NCI-H82 treated with DMSO at 0.1 percent for 48 hours (cell line): ENCODE measurements around the gene KCNJ6.
"Not testable (repeated sequence)": the region's sequence is repeated elsewhere in the genome, so short reads cannot be mapped to it uniquely, and the experiment has no call there.

Experiments
- DNase-seq: peaks from one replicate; lab custom pipeline; 2025; ENCODE audit not compliant: unreplicated experiment; lab: John Stamatoyannopoulos, UW

Gene KCNJ6

DNA sequence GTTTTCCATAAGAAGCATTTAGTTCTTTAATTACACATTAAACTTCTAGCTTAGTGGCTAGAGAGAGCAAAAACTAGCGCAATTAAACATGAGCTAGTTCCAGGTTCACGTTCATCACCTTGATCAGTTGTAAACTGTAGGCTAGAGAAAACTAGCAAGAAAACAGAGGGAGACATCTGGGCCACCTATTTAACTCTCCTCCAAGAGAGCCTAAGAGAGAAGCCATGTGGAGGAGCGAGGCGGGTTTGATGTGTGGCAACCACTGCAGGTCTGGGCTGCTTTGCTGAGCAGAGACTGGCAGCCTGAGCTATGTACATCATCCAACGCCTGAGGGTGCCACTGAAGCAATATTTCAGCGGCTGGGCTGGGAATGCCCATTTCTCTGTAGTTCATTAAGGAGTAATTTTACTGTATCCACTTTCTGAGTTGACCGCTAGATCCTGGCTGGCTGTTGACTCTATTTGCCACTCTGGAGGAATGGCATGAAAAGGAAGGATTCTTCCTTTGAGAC lies 296.7 kb downstream of the KCNJ6 start:
- DNase-seq = no peak

DNA sequence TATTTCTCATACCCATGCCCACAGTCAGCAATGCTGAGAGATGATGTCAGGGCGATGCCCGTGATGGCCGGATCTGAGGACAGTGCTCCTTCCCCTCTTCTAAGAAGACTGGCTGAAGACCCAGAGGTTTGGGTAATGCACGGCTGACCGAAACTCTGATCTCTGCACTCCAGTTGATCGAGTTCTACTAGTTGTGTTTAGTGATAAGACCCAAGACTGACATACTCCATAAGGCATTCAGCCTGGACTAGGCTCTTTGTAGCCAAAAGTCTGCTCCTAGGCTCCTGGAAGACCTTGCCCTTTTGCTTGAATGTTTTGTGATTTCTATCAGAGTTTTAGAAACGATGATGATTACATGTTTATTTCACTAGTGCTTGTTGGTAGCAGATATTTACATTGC lies 298.2 kb downstream of the KCNJ6 start:
- DNase-seq = no peak

DNA sequence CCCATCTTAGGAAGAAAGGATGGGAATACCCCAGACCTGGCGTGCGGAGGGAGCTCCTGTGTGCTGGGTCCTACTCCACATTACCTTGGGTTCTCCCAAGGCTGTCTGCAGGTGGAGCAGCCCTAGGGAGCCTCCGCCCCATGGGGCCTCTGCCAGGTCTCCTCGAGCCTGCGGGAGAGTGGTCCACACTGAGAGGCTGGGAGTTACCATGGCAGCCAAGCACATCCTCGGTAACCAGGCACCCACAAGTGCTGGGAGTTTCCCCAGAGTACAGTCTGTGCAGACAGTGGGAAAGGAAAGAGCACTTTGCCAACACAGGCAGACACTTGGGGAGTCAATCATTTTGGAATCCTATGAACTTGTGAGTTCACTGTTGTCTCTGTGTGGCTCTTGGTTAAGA lies 300.3 kb downstream of the KCNJ6 start:
- no peak for DNase-seq

DNA sequence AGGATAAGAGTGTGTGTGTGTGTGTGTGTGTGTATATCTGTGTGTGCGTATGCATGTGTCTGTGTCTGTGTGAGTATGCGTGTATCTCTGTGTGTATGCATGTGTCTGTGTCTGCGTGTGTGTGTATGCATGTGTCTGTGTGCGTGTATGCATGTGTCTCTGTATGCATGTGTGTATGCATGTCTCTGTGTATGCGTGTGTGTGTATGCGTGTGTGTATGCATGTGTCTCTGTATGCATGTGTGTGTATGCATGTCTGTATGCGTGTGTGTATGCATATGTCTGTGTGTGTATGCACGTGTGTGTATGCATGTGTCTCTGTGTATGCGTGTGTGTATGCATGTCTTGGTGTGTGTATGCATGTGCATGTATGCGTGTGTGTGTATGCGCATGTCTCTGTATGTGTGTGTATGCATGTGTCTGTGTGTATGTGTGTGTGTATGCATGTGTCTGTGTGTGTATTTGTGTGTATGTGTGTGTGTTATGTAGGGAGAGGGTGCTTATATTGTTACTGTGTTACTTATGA lies 301.8 kb downstream of the KCNJ6 start:
- DNase-seq = no peak

DNA sequence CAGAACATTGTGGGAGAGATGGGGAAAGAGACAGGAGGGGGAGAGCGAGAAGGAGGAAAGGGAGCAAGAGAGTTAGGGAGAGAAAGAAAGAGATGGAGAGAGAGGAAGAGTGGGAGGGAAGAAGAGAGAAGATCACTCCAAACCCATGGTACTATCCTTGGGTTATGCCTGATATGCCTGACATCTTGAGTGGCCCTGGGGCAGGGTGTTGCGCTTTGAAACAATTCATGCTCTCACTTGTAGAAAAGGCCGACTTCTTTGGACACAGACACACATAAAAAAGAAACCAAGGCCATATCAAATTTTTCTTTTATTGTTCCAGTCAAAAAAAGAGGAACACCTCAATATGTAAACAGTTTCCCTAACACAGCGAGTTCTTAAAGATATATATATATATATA lies 309.2 kb downstream of the KCNJ6 start:
- DNase-seq = no peak

DNA sequence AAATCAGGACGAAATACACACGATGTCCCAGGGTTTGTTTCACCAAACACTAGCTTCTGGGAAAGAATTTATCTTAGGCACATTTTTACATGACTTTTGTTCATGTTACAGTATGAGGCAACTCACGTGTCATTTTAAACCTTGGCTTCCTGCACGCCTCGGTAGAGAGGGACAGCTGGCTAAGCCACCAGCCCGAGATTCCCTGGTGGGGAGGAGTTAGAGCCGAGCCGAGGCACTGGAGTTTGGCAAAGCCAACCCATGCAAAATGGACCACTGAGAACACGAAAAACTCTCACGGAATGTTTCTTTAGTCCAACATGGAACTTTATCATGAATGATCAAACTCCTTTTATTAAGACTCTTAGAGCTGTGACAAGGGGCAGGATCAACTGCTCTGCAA lies 309.7 kb downstream of the KCNJ6 start:
- no peak for DNase-seq

DNA sequence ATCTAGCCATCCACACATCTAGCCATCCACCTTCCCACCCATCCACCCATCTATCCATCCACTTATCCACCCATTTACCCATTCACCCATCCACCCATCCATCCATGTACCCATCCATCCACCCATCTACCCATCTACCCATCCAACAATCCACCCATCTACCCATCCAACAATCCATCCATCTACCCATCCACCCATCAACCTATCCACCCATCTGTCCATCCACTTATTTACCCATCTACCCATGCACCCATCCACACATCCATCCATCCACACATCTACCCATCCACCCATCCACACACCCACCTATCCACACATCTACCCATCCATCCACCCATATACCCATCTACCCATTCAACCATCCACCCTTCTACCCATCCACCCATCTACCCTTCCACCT lies 311.3 kb downstream of the KCNJ6 start:
- DNase-seq = no peak

DNA sequence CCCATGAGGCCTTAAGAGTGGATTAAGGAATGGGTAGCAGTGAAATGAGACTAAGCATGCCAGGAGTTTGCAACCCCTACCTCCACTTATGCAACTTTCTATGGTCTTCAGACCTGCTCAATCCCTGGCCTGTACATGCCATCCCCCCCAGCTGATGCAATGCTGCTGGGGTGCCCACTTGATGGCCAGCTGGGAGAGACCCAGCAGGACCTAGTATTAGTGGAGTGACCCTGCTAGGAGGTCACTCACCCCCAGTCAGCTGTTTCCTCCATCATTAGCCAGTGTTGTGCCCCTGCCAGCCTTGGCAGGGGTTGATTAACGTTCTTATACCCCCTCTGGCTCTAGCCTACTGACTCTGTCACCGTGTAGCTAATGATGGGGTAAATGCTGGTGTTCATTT lies 313.1 kb downstream of the KCNJ6 start:
- no peak for DNase-seq

DNA sequence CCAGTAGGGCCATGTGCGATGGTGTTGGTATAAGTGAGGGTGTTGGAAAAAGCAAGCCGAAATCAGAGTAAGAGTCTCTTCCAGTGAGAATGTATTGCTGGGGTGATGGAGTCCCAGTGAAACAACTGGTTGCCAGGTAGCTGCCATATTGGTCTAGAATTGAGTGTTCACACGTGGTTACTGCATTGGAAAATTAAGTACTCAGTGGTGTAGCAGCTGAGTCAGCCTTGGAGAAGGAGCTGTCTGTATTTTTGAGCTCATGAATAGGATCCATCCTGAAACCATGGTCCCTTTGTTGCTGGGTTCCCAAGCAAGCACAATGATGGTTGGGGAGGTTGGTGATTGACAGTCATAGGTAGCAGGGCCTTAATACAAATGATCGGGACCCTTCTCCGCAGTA lies 314.3 kb downstream of the KCNJ6 start:
- DNase-seq = no peak

DNA sequence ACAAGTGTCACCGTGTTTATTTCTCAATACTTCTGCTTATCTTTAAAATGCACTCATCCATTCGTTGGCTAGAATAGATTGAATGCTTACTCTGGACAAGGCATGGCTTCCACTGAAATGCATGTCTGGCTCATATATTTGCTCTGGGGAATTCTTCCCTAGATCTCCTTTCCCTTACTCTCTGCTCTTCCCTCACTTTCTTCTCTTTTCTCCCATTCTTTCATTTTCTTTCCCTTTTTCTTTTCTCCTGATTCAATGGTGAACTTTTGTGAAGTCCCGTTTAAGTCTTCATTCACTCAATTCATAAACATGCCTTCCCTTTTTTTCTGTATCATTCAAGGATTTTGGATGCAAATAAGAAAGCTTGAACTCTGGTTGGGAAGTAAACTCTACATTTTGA lies 315.2 kb downstream of the KCNJ6 start:
- no peak for DNase-seq

DNA sequence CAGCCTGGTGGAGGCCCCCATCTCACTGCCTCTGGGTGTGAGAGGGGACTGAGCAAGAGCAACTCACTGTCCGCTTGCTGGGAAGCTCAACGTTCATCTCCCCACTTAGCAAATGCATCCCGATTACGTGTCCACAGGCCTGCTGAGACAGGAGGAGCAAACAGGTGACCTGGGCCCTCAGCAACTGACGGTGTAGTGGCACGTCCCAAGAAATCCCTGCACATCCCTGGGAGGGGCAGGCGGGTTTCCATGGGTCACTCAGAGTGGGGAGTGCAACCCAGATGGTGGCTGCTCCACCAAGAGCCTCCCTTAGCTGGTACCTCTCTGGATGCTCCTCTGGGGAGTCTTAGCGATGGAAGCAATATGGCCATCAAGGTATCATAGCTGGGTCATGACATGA lies 320.3 kb downstream of the KCNJ6 start:
- no peak for DNase-seq

DNA sequence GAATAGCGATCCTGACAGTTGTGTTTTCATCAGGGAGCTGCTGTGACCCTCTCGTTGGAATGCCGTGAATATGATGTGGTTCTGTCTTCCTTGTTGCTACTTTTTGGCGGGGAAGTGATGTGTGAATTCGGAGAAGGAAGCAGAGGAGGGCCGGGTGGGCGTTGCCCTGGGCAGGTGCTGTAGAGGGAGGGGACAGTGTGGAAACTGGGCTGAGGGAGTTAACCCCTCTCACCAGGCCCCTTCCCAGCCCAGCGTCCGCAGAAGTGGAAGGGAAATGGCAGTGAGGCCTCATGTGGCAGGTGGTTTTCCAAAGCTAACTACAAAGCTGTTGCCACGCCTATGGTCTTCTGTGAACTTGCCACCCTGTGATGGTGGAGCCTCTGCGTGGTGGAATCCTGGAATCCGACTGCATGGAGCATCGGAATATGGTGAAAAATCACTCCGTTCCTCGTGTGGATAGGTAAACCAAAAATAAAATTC lies 321.7 kb downstream of the KCNJ6 start:
- DNase-seq = no peak

DNA sequence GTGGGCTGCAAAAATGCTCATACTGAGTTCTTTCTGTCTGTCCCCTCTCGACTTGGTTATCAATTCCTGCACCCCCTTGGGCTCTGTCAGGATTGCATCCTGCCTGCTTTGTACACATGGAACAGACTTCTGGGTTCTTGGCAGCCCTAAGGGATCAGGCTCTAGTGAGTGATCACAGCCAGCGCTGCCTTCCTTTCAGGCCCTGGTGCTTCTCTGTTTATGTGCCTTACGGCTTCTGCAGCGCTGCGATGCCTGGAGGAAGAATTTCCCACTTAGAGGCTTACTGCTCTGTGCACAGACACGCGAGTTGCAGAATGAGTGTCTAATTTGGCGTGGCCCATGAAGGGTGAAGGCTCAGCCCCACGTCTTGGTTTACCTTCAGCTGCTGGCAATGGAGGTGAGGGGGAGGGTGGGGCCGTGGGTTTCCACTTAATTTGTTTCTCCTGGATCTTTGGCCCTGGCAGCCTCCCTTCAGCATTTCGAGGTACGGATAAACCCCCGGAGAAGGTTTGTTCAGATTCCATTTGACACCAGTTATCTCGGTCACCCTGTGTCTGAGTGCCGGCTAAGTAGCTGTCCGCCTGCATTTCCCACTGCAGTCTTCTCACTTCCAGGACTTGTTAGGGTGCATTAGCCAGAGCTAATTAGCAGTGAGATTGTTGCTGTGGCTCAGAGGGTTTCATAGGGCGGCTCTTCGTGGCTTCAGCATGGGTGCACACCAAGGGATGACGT lies 322.4 kb downstream of the KCNJ6 start:
- DNase-seq = no peak

DNA sequence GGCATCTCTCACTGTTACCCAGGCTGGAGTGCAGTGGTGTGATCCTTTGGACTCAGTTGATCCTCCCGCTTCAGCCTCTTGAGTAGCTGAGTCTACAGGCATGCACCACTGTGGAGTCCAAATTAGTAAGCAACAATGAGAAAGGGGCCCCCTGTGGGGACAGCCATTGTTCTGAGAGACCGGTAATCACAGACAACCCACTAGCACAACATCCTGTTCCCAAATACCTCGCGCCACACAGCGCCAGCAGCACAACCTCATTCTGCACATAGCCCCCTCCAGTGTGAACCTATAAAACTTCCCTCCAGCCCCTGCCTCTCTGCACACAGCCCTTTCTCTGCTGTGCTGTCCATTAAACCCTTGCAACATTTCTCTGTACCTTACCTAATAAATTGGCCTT lies 323.2 kb downstream of the KCNJ6 start:
- no peak for DNase-seq

DNA sequence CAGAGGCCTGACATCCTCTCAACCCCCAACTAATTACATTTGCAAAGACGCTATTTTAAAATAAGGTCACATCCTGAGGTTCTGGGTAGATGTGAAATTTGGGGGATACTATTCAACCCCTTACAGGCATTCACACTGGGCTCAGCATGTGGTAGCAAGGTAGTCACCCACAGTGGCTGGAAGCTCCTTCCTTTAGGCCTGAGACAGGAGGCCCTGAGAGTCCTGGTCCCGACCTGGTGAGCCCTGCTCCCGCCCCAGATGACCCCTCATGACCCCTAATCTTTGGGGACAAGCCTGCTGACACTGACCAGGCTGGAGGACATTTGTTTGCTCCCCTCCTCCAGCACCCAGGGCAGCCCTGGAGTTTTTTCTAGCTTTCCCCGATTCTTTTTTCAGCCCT lies 323.8 kb downstream of the KCNJ6 start:
- DNase-seq = no peak

DNA sequence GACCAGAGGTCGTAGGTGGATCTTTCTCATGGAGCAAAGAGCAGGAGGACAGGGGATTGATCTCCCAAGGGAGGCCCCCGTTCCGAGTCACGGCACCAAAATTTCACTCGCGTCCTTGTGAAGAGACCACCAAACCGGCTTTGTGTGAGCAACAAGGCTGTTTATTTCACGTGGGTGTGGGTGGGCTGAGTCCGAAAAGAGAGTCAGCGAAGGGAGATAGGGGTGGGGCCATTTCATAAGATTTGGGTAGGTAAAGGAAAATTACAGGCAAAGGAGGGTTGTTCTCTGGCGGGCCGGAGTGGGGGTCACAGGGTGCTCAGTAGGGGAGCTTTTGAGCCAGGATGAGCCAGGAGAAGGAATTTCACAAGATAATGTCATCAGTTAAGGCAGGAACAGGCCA lies 324.3 kb downstream of the KCNJ6 start:
- DNase-seq = not testable (repeated sequence)

DNA sequence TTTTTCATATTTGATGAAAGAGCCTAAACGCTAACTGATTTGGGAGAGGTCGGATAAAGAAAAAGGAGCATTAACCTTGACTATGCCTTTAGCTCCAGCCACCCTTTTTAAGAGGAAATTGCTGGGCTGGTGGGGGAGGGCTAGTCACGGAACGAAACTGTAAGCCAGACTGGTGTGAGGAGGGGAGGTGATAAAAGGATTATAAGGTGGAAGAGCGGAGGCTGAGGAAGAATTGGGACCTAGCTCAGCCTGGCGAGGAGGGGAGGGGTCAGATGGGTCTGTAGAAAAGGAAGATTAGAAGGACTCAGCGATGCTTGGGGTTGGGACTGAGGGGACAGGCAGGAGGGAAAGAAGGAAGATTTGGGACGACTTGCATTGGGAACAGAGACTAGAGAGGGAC lies 325.4 kb downstream of the KCNJ6 start:
- peak; percentile 67 for DNase-seq

DNA sequence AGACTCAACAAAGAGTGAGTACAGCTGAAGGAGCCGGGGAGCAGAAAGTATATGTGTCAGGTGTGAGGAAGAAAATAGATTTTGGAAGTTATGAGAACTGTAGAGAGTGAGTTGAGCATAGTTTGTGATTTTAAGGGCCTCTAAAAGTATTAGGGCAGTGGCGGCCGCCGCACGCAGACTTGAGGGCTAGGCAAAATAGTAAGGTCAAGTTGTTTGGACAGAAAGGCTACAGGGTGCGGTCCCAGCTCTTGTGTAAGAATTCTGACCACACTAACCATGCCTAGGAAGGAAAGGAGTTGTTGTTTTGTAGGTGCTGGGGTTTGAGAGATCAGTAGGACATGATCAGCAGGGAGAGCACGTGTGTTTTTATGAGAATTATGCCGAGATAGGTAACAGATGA lies 327.6 kb downstream of the KCNJ6 start:
- not testable (repeated sequence) for DNase-seq

DNA sequence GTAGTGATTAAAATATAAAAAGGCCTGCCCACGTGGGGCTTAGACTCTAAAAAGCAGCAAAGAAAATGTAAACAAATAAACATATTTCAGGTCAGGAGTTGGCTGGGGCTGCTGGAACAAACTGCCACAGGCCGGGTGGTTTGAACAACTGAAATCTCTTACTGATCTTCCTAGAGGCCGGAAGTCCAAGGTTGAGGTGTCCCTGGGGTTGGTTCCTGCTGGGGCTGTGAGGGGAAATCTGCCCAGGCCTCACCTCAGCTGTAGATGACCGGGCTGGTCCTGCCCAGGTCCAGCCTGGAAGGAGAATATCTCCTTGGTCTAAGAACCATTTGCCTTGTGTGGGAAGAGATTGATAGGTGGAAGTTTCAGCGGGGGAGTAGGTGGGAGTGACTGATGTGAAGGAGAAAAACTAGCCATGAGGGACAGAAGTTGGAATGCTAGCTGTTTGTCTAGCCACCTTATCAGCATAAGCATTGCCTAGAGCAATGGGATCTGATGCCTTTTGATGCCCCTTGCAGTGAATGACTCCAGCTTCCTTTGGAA lies 328.6 kb downstream of the KCNJ6 start:
- DNase-seq = no peak

DNA sequence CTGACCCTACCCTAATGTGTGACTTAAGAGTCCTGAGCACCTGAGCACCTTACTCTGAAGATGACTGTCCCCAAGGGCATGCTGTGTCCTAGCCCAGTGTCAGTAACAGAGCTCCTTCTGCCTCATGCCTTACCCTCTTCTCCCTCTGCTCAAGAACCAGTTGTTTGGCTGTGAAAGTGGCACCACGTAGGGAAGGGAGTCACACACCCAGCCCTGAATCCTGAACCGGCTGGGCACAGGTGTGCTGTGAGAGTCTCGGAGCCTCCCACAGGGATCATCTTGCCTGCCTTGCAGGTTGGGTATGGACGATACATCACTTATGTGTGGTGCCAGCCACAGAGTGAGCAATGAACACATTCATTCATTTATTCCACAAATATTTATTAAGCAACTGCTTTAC lies 329.1 kb downstream of the KCNJ6 start:
- no peak for DNase-seq

DNA sequence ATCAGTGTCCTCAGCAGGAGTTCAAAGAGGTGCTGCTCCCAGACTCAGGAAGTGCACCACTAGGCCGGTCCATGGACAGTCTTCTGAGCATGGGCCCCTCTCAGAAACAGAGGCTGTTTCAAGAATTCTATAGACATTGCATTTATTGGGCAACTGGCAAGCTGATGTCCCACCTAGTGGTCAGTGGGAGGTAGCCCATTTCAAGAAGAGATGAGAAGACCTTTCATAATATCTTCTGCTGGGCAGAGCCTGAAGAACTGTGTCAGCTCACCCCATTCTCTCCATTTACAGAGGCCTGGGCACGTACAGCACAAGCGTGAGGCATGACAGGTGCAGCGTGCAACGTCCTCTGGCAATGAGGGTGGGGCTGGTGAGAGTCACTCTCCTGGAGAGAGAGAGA lies 333.7 kb downstream of the KCNJ6 start:
- DNase-seq = no peak

DNA sequence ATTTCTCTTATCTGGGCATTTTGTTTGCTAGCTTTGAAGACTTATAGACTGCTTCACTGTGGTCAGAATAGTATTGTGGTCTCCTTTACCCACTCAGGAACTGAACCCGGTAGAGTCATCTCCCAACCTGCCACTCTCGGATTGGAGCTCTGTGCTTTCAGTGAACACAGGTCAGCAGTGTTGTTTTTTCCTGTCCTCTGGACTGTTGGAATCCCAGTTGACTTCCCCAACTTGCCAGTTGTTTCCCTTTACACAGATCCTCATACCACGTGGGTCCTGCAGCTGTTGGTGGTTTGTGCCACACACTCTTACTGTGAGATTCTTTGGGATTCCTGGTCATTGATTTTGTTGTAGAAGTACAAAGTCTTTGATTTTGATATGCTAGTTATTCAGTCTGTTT lies 335.6 kb downstream of the KCNJ6 start:
- no peak for DNase-seq

DNA sequence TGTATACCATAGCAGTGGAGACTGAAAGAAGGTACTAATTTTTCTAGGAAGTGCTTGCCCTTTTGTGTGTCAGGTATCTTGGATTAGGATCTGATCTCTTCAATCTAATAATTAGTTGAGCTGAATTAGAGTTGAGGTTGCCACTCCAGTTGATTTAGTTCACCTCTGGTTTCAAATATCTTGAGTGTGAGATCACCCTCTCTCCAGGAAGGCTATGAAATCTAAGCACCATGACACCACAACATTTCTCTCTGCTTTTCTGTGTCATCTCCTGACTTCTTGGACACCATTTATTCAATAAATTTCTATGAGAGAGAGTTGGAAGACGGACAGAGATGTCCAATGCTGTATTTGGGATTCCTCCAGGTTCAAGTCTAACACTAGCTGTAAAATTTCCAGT lies 336.9 kb downstream of the KCNJ6 start:
- no peak for DNase-seq
